ENCODE measurements around the gene FRK. TPM values are rescaled to one million over a fixed set of nuclear protein-coding genes. Genes with fewer than 3 reads are reported as not detected.

FRK gene
- total RNA-seq, 2 donors from 2014 or later: 2.7 to 6.3 TPM

GRCh38 chr6:116070616-116071389 is 10.1 kb upstream of the FRK start:
- Histone ChIP-seq H3K27me3 (no peaks in the 10 kb centered on the region), H3K4me1 (peaks cover 0 to 4% of the 10 kb centered on the region in 2 donors), H3K27ac (no peak overlapping the region), H3K4me3 (no peak overlapping the region), H3K36me3 (no peaks in the 10 kb centered on the region), H3K9me3 (no peaks in the 10 kb centered on the region)
- TF ChIP-seq CTCF (IDR thresholded peaks at IDR 0.05): no peak
- no peak for DNase-seq (ENCODE audit: low spot score)

GRCh38 chr6:116070101-116070500 is 9.4 kb upstream of the FRK start:
- TF ChIP-seq CTCF (IDR thresholded peaks at IDR 0.05): no peak
- no peak overlapping the region for H3K4me3 ChIP-seq
- peaks cover 0 to 4% of the 10 kb centered on the region in 2 donors for H3K4me1 ChIP-seq
- H3K36me3 ChIP-seq: no peaks in the 10 kb centered on the region
- H3K27me3 ChIP-seq: no peaks in the 10 kb centered on the region
- no peak overlapping the region for H3K27ac ChIP-seq
- no peaks in the 10 kb centered on the region for H3K9me3 ChIP-seq
- DNase-seq (ENCODE audit: low spot score): no peak

GRCh38 chr6:116066789-116067188 is 6.1 kb upstream of the FRK start:
- Histone ChIP-seq H3K4me1 (no peaks in the 10 kb centered on the region), H3K27me3 (no peaks in the 10 kb centered on the region), H3K36me3 (no peaks in the 10 kb centered on the region), H3K9me3 (no peaks in the 10 kb centered on the region), H3K4me3 (no peak overlapping the region), H3K27ac (no peak overlapping the region)
- TF ChIP-seq CTCF (IDR thresholded peaks at IDR 0.05): no peak
- DNase-seq (ENCODE audit: low spot score): no peak

- Histone ChIP-seq H3K9me3 (no peaks in the 10 kb centered on the region), H3K4me3 (no peak overlapping the region), H3K4me1 (peaks cover 0 to 5% of the 10 kb centered on the region in 2 donors), H3K36me3 (no peaks in the 10 kb centered on the region), H3K27ac (no peak overlapping the region), H3K27me3 (no peaks in the 10 kb centered on the region)
- TF ChIP-seq CTCF (IDR thresholded peaks at IDR 0.05): no peak
- DNase-seq (ENCODE audit: low spot score): no peak
Observed at GRCh38 chr6:116064666-116065065, 4.0 kb upstream of the FRK start.

GRCh38 chr6:116062496-116062895 is 1.8 kb upstream of the FRK start:
- no peaks in the 10 kb centered on the region for H3K9me3 ChIP-seq
- peaks cover 0 to 5% of the 10 kb centered on the region in 2 donors for H3K4me1 ChIP-seq
- H3K27ac ChIP-seq: no peak overlapping the region
- no peak for TF ChIP-seq CTCF (IDR thresholded peaks at IDR 0.05)
- H3K4me3 ChIP-seq: no peak overlapping the region
- no peaks in the 10 kb centered on the region for H3K36me3 ChIP-seq
- H3K27me3 ChIP-seq: no peaks in the 10 kb centered on the region
- DNase-seq (ENCODE audit: low spot score): no peak

Measured in right atrium auricular region (tissue), 2 donors.